HG02973 (cell line): ENCODE data around the gene HSPA8.
"Not testable (repeated sequence)": the region's sequence is repeated elsewhere in the genome, so short reads cannot be mapped to it uniquely, and the experiment has no call there.

Experiments
- ATAC-seq: cut with Tn5 transposase; IDR thresholded peaks from one replicate; pipeline ENCODE4 v1.9.1; 2021; ENCODE audit warnings: moderate library complexity; ENCODE audit not compliant: unreplicated experiment

The HSPA8 gene

DNA sequence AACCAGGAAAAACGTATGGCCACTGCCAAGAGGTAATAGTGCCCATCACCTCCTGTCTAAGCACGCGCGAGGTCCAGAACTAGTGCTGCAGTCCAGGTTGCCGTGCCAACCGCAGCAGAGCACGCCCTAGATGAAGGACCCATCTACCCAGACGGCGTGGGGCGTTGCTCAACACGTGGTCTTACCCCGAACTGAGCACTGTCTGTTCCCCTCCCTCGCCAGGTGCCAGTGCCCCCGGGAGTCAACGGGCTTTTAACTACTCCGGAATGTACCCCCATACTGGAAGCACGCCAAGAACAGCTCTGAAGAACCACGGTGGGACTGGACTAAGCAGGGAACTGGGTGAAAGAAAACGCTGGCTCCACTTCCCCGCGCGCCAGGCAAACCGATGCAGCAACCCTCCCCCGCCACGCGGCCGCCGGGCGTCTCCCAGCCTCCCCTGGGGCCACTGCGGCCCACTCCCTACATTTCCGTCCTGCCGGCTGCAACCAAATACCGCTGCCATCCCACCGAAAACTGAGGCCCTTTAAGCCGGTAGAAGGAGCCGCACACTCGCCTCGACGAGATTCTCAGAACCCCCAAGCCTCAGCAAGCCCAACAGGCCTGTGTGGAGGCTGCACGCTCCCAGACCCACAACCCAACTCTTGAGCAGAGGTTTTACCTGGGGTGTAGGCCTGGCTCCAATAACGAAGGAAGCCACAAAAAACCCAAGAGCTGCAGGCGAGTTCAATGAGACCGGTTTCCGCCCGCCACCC lies at the start of gene HSPA8:
HSPA8 (minus strand) TSS at position 734 of the 755 bp plus-strand sequence. CDS start 812 bp downstream, outside the sequence.
- no peak for ATAC-seq

DNA sequence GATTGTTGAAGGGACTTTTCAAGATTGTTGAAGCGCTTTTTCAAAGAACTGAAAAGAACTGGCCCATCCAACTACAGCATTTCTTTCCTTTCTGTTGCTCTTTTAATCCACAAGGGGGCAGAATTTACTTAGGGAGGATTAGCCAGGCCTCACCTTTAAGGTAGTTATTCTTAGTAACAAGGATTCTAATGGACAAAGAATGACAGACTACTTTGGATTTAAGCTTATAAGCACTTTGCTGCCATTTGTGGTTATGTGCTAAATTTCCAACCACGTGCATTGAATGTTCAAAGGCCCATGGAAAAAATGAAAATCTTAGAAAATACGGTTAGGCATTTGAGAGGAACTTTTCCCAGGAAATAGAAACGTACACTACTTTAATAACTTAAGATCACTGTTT lies 49.5 kb upstream of the HSPA8 start:
- ATAC-seq, result no peak

DNA sequence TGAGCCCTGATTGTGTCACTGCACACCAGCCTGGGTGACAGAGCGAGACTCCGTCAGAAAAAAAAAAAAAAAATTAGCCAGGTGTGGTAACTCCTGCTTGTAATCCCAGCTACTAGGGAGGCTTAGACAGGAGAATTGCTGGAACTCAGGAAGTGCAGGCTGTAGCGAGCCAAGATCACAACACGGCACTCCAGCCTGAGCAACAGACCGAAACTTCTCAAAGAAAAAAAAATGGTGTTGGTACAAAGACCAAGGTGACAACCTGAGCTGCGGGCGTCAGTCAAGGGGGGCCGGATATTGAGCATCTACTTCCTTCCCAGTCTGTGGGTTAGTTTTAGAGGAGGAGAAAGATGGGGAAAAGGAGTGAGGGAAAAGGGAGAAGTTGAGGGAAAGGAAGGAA lies 48.5 kb upstream of the HSPA8 start:
- no peak for ATAC-seq

DNA sequence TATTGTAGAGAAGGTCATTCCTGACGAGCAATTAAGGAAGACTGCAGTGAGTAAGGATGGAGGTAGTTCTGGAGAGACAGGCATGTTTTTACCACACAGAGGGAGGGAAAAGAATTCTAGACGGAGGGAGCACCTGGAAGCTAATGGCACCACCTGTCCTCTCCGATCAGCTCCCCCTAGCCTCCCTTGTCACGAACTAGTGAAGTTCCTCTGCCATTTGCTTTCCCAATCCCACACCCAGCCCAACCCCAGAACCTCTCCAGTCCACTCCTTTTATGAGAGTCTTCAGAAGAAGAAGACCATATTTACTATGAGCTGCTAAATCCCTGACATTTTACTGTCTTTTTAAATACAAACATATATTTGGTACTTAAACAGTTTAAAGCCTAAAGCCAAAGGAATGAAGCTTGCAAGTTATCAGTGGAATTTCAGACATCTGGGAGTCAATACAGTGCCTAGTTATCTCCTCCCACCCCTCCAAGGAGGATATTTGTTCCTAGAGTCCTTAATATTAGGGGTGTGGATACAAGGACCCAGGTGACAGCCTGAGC lies 46.1 kb upstream of the HSPA8 start:
- no peak for ATAC-seq

DNA sequence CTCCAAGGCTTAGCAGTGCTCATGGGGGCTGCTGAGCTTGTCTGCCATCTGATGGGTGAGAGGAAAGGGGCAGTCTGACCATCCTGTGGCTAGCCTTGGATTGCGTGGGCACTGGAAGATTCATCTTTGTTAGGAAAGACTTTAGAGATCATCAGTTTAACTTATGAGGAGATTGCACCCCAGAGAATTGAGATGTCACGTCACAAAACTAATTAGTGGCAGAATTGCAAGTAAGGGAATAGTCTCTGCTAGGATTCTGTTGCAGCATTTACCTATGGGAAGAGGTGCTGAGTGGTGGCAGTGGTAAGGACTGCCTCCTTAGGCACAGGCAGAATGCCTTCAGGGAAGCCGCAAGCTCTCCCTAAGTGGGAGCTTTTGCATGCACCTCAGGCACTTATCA lies 42.8 kb upstream of the HSPA8 start:
- no peak for ATAC-seq

DNA sequence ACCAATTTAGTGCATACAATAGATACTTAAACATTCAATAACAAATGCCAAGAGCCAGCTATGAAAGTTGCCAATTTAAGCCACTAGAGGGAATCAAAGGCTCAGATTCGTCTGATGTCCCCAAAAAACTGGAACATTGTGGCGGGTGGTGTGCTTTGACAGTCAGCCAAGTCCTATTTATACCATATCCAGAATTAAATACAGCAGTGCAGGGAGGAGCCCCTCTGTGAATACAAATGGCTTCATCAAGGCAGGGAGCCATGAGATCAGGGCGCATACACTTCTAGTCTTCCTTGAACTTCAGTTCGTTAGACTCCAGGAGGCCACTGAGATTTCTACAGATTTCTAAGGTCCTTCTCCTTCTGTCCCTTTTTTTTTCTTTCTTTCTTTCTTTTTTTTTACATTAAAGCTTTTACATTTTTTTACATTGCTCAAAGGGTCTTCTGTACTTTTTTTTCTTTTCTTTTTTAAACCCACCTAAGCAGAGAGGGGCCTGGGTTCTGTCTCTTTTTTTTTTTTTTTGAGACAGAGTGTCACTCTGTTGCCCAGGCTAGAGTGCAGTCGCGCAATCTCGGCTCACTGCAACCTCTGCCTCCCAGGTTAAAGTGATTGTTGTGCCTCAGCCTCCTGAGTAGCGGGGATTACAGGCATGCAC lies 41.5 kb upstream of the HSPA8 start:
- ATAC-seq, result no peak

DNA sequence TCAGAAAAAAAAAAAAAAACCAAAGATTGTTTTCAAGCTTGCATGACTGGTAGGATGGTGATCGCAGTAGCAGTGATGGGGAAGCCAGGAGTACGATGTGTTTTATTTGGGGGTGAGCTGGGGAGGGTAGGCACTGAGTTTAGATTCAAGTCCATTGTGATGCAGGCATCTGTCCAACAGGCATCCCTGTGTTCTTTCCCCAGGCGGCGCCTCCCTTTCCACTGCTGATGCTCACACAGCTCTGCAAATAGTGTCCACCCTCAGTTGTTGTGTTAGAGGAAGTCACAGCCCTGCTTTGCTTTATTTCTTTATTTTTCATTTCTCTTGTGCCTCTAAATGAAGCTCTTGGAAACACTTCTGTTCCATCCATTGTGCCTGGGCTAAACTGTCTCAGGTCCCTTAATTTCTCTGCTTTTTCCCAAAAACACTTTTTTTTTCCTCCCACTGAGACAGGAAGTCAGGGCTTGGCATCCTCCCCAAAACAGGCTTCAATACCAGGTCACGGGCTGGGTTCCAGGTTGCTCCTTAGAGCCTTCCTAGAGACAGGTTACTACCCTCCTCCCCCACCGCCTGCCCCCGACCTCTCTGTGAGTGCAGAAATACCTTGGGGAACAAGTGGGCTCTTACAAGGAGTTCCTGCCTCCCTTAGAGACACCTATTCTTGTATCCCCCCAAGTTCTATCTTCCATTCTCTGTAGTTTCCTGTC lies 38.6 kb upstream of the HSPA8 start:
- no peak for ATAC-seq

DNA sequence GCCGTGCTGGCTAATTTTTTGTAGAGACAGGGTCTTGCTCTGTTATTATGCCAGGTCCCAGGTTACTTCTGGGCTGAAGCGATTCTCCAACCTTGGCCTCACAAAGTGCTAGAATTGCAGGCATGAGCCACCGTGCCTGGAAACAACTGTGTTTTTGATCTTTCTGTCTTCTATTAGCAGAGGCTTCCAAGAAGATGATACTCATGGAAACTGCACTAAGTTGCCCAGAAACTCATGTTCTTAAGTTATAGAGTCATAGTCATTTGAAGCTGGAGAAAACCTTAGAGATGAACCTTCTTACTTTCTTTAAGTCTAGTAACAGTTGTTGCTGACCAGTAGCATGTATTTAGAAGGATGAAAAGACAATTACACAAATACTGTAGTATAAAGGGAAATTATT lies 37.1 kb upstream of the HSPA8 start:
- no peak for ATAC-seq

DNA sequence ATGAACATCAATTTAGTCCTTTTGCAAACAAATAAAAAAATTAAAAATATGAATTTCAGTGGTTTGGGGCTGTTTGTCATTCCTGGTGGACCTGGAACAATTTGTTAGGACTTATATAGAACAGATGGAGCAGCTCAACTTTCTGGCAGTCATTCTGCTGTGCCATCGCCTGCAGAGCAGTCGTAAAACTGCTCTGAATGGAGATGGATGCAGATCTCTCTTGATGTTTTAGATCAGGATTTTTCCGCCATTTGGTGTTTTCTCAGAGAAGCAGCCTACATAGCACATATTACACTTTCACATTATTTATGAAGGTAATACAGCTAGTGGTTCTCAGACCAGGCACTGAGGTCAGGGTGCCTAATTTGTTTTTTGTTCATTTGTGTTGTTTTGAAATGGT lies 31.8 kb upstream of the HSPA8 start:
- ATAC-seq, result no peak

DNA sequence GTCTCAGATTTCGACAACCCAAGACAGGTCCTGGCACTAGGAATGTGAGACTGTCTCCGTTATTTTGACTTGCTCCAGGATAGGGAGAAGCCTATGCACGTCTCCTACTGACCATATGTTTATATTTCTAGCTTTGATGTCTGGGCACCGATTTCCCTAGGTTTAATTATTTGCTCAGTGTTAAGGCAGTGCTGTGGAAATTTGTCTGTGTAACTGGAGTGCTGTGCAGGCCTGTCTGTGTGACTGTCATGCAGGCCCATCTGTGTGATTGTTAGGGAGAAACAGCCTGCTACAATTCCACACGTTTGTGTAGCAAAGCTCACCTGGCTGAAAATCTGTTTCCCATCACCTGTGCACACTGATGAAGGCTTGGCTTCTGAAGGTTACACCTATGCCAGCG lies 29.6 kb upstream of the HSPA8 start:
- ATAC-seq, result no peak

DNA sequence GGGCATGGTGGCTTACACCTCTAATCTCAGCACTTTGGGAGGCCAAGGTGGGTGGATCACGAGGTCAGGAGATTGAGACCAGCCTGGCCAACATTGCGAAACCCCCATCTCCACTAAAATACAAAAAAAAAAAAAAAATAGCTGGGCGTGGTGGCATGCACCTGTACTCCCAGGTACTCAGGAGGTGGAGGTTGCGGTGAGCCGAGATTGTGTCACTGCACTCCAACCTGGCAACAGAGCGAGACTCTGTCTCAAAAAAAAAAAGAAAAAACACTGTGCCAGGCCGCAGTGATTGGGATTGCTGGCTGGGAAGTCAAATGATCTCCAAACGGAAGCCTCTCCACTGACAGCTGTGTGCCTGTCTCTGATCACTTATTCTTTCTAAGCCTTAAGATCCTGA lies 28.2 kb upstream of the HSPA8 start:
- ATAC-seq, result not testable (repeated sequence)

DNA sequence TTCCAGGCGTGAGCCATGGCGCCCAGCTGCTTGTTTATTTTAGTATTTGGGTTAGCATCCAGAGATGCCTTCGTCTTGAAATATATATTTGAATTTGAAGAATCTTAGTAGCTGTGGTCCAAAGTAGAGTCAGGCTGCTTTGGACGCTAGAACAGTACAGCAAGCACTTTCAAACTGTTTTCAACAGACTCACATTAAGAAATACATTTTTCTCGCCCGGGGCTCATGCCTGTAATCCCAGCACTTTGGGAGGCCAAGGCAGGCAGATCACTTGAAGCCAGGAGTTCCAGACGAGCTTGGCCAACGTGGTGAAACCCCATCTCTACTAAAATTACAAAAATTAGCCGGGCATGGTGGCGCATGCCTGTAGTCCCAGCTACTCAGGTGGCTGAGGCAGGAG lies 27.0 kb upstream of the HSPA8 start:
- ATAC-seq, result not testable (repeated sequence)

DNA sequence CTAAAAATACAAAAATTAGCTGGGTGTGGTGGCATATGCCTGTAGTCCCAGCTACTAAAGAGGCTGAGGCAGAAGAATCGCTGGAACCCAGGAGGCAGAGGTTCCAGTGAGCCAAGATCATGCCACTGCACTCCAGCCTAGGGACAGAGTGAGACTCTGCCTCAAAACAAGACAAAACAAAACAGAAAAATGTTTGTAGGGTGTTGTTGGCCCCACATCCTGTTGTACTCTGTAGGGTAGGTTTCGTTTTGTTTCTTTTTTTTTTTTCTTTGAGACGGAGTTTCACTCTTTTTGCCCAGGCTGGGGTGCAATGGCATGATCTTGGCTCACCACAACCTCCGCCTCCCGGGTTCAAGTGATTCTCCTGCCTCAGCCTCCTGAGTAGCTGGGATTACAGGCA lies 25.7 kb upstream of the HSPA8 start:
- peak; percentile 96 for ATAC-seq

DNA sequence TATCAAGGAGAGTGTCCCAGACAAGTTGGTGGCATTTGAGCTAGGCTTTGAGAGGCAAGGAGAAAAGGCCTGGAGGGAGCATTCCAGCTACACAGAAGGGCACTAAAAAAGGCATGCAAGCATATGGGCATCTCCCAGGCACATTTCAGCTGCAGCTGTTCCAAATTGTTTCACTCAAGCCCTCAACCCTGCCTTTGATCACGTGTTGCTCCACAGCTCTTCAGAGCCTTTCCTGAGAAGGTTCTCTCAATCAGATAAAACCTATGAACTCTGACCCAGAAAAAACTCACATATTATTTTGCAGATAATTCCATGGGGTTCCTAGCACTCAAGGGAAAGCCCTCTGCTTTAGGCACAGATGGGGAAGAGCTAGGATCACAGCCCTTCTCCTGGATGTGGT lies 24.4 kb upstream of the HSPA8 start:
- no peak for ATAC-seq

DNA sequence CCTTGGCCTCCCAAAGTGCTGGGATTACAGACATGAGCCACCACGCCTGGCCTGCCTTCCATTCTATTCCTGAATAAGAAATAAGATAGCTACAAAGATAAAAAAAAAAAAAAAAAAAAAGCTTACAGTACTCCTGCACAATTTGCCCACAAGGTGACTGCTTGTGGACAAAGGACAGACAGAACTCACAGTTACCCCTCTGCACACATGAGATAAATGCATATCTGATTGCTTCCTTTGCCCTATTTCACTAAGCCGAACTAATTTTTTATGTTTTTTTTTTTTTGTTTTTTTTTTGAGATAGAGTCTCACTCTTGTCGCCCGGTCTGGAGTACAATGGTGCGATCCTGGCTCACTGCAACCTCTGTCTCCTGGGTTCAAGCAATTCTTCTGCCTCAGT lies 23.6 kb upstream of the HSPA8 start:
- ATAC-seq, result no peak

DNA sequence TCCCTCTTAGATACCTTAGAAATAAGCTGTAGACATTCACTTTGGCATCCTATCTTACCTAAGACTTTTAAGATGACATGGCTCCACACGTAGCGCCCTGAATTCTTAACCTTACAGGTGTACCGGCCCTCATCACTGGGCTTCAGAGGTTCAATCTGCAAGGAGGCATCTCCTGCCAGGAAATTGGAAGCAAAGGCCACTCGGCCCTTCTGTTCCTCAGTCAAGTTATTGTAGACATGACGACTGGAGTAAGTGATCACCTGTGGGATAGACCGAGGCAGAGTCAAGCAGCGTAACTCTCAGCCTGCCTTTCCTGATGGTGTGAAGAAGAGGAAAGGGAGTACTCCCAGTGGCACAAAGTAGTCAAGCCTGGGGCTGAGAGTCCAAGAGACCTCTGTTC lies 22.5 kb upstream of the HSPA8 start:
- no peak for ATAC-seq

DNA sequence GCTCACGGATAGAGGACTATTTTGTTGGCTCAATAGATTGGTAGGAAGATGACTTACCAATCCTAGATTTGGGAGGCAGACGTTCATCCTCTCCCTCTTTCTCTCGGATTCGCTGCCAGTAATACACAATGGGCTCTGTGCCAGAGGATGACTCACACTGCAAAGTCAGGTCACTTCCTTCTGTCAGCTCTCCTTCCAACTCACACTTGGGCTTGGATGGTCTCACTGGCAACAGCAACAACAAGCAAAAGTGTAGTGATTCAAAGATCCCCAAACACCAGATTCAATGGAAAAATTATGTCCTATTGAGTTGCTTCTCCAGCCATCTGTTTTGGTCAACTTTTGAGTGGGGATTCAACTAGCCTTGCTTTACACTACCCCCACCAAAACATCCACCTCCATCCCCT lies 21.7 kb upstream of the HSPA8 start:
- no peak for ATAC-seq

DNA sequence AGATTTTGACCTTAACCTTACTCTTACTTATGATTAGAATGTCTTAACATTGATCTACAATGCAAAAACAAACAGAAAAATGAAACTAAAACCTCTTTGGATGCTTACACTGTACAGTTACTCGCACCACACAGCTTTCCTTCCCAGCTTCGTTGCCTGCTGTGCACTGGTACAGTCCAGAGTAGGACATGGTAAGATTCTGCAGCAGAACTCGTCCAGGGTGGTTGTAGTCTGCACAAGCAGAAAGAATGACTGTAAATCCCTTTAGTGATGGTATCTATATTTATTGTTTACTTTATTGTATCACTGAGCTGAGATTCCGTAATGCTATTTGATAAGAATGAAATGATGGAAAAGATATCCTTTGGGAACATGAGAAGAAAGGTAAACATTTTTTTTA lies 21.0 kb upstream of the HSPA8 start:
- no peak for ATAC-seq

DNA sequence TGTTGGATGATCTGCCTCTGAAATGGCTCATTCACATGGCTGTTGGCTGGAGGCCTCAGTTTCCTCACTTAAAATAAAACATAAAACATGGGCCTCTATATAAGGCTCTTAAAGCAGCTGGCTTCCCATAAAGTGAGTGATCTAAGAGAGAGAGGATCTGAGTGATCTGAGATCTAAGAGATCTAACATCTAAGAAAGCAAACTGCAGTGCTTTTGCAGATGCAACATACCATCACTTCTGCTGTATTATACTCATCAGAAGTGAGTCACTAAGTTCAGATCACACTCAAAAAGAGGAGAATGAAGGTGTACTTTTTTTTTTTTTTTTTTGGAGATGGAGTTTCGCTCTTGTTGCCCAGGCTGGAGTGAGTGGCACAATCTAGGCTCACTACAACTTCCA lies 18.1 kb upstream of the HSPA8 start:
- ATAC-seq, result no peak

DNA sequence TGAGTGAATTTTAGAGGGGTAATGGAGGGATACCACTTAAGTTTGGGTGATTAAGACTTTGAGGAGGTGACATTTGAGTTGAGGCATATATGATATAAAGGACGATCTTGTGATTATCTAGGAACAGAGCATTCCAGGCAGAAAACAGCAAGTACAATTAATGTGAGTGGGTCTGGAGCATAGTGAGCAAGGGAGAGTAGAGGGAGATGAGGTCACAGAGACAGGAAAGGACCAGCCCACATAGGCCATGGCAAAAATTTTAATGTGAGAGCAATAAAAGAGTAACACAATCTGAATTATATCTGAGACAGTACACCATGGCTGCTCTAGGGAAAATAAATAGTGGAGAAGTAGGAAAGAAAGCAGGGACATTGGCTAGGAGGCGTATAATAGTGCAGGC lies 14.5 kb upstream of the HSPA8 start:
- ATAC-seq, result no peak

DNA sequence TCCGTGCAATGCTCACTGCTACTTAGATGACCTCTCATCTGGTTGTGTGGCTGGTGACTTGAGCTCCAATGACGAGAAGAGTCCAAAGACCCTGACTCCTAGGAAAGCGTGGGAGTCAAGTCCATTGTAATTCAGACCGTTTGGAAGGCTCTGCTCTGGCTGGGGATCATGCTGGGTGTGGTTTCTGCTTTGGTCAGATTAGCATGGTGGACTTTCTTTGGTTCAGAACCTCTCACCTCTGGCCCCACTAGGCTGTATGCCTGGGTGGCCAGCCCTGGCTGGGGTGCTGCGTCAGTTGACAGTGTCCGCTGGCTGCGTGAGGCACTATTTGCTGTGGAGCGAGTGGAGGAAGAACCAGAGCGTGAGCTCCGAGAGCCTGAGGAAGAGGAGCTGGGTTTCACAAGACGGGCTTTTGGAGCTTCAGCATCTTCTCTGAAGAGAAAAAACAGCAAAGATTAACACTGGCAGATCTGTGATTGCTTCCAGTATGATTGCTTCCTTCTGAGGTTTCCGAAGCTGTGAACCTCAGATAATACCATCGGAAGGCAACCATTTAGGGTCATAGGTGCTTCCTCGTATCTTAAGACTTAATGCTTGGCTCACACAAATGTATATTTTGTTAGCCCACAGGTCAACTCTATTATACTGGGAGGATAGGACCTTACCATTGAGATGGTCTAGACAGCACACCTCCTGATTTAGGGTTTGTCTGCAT lies 11.6 kb upstream of the HSPA8 start:
- ATAC-seq, result no peak
